HPDE6-E6E7 (cell line): ENCODE results near the gene LANCL1.

Source experiments
- DNase-seq: peaks from one replicate; pipeline ENCODE4 v3.0.0; 2011; ENCODE audit warnings: missing footprints; ENCODE audit errors: extremely low spot score

LANCL1 gene

GRCh38 chr2:210392469-210392881 is 84.1 kb downstream of the LANCL1 start:
- DNase-seq, result no peak

- DNase-seq, result no peak
These were observed 86.7 kb downstream of the LANCL1 start for GRCh38 chr2:210389856-210390255.

GRCh38 chr2:210388148-210388547 is 88.4 kb downstream of the LANCL1 start:
- DNase-seq, result no peak

- no peak for DNase-seq
These were observed 89.5 kb downstream of the LANCL1 start for GRCh38 chr2:210387074-210387473.
